ENCODE results near the gene NXPE2. TPM values are rescaled to one million over a fixed set of nuclear protein-coding genes. Genes with fewer than 3 reads are reported as not detected.
"Not testable (repeated sequence)": the region's sequence is repeated elsewhere in the genome, so short reads cannot be mapped to it uniquely, and the experiment has no call there.

The NXPE2 gene
- total RNA-seq, result under 1 TPM in 1 of 2 donors, not detected in 1; 0.18 TPM
- polyA plus RNA-seq (2013, experiment 1 of 2), result not detected
- not detected for polyA plus RNA-seq (2013, experiment 2 of 2)
- long read RNA-seq, experiment 1, result 0 reads
- long read RNA-seq, experiment 2, result 0 reads
- long read RNA-seq, experiment 3, result 0 reads
- long read RNA-seq, experiment 4, result 0 reads

- no peaks in the 10 kb centered on the region for H3K4me1 ChIP-seq (ENCODE audit: control insufficient read depth, insufficient read depth, low read length)
- no peak within 1 kb of the TSS for H3K4me3 ChIP-seq (ENCODE audit: low read length)
- TF ChIP-seq CTCF (conservative IDR thresholded peaks at IDR 0.05), result no peak
- Mint-ChIP-seq H3K27me3 (ENCODE audit: insufficient read depth) (peaks cover 12% of the 10 kb centered on the region), H3K27ac (no peak within 1 kb of the TSS), H3K4me1 (no peaks in the 10 kb centered on the region), H3K36me3 (ENCODE audit: low read depth) (no peaks in the 10 kb centered on the region), H3K9me3 (peaks cover 37% of the 10 kb centered on the region), H3K4me3 (no peak within 1 kb of the TSS)
- WGBS, 2 experiments (ENCODE audit: insufficient coverage in 1 of 2, insufficient read length in 1 of 2), result 81 to 84% methylated on average over 3 to 8 of the region's 8 CpGs
- no peak for DNase-seq
- H3K27me3 ChIP-seq (ENCODE audit: control insufficient read depth, insufficient read depth, low read length, poor library complexity, severe bottlenecking), result no peaks in the 10 kb centered on the region
- H3K27ac ChIP-seq (ENCODE audit: low read depth, low read length), result no peak within 1 kb of the TSS
- H3K9ac ChIP-seq (ENCODE audit: extremely low read depth, low read length, poor library complexity, severe bottlenecking), result no peak within 1 kb of the TSS
- peaks cover 53% of the 10 kb centered on the region for H3K9me3 ChIP-seq (ENCODE audit: control insufficient read depth, low read length)
- no peaks in the 10 kb centered on the region for H3K36me3 ChIP-seq (ENCODE audit: control insufficient read depth, insufficient read depth, low read length)
Measured at GRCh38 chr11:114678125-114679036, at the start of gene NXPE2. Gene NXPE2 (plus strand): TSS chr11:114678527. CDS start chr11:114678576, 49 bp downstream.

GRCh38 chr11:114631445-114631965 is 46.8 kb upstream of the NXPE2 start:
- not testable (repeated sequence) for H3K4me3 Mint-ChIP-seq; H3K27me3 ChIP-seq (ENCODE audit: control insufficient read depth, insufficient read depth, low read length, poor library complexity, severe bottlenecking); DNase-seq; H3K9me3 ChIP-seq (ENCODE audit: control insufficient read depth, low read length); H3K4me3 ChIP-seq (ENCODE audit: low read length); H3K4me1 Mint-ChIP-seq; H3K36me3 Mint-ChIP-seq (ENCODE audit: low read depth); H3K4me1 ChIP-seq (ENCODE audit: control insufficient read depth, insufficient read depth, low read length); H3K27ac Mint-ChIP-seq; H3K27me3 Mint-ChIP-seq (ENCODE audit: insufficient read depth); H3K27ac ChIP-seq (ENCODE audit: low read depth, low read length); H3K36me3 ChIP-seq (ENCODE audit: control insufficient read depth, insufficient read depth, low read length); H3K9ac ChIP-seq (ENCODE audit: extremely low read depth, low read length, poor library complexity, severe bottlenecking)
- H3K9me3 Mint-ChIP-seq, result peaks cover 17% of the 10 kb centered on the region
- WGBS, 2 experiments (ENCODE audit: insufficient coverage in 1 of 2, insufficient read length in 1 of 2), result 84 to 86% methylated on average over 7 to 8 of the region's 13 CpGs

- not testable (repeated sequence) for H3K36me3 ChIP-seq (ENCODE audit: control insufficient read depth, insufficient read depth, low read length); H3K4me1 Mint-ChIP-seq; H3K9ac ChIP-seq (ENCODE audit: extremely low read depth, low read length, poor library complexity, severe bottlenecking); H3K4me1 ChIP-seq (ENCODE audit: control insufficient read depth, insufficient read depth, low read length); H3K36me3 Mint-ChIP-seq (ENCODE audit: low read depth); H3K4me3 ChIP-seq (ENCODE audit: low read length); H3K9me3 ChIP-seq (ENCODE audit: control insufficient read depth, low read length); H3K27ac Mint-ChIP-seq; H3K27me3 ChIP-seq (ENCODE audit: control insufficient read depth, insufficient read depth, low read length, poor library complexity, severe bottlenecking); H3K27ac ChIP-seq (ENCODE audit: low read depth, low read length); H3K4me3 Mint-ChIP-seq; H3K27me3 Mint-ChIP-seq (ENCODE audit: insufficient read depth); DNase-seq
- 96 to 99% methylated on average over 3 to 5 of the region's 6 CpGs for WGBS, 2 experiments (ENCODE audit: insufficient coverage in 1 of 2, insufficient read length in 1 of 2)
- peaks cover 21% of the 10 kb centered on the region for H3K9me3 Mint-ChIP-seq
Measured at GRCh38 chr11:114639440-114639839, 38.9 kb upstream of the NXPE2 start.

- no peak overlapping the region for H3K9ac ChIP-seq (ENCODE audit: extremely low read depth, low read length, poor library complexity, severe bottlenecking)
- no peaks in the 10 kb centered on the region for H3K4me1 ChIP-seq (ENCODE audit: control insufficient read depth, insufficient read depth, low read length)
- 70 to 100% methylated on average over 1 to 3 of the region's 3 CpGs for WGBS, 2 experiments (ENCODE audit: insufficient coverage in 1 of 2, insufficient read length in 1 of 2)
- no peaks in the 10 kb centered on the region for H3K36me3 ChIP-seq (ENCODE audit: control insufficient read depth, insufficient read depth, low read length)
- H3K27ac ChIP-seq (ENCODE audit: low read depth, low read length), result no peak overlapping the region
- H3K4me3 ChIP-seq (ENCODE audit: low read length), result no peak overlapping the region
- no peaks in the 10 kb centered on the region for H3K9me3 ChIP-seq (ENCODE audit: control insufficient read depth, low read length)
- Mint-ChIP-seq H3K36me3 (ENCODE audit: low read depth) (no peaks in the 10 kb centered on the region), H3K9me3 (peaks cover 14% of the 10 kb centered on the region), H3K4me1 (no peaks in the 10 kb centered on the region), H3K27ac (no peak overlapping the region), H3K4me3 (no peak overlapping the region), H3K27me3 (ENCODE audit: insufficient read depth) (peaks cover 5% of the 10 kb centered on the region)
- DNase-seq, result no peak
- TF ChIP-seq CTCF (conservative IDR thresholded peaks at IDR 0.05), result no peak
- H3K27me3 ChIP-seq (ENCODE audit: control insufficient read depth, insufficient read depth, low read length, poor library complexity, severe bottlenecking), result no peaks in the 10 kb centered on the region
Measured at GRCh38 chr11:114650661-114651060, 27.7 kb upstream of the NXPE2 start.
